Measurements from ENCODE around the gene USP54.

The USP54 gene

GRCh38 chr10:73589563-73590126, 1.5 kb downstream of the USP54 start:
- Histone ChIP-seq H3K4me3 (ENCODE audit: low read length) (no peak overlapping the region), H3K9me3 (ENCODE audit: control insufficient read depth, insufficient read depth, low read length) (no peaks in the 10 kb centered on the region), H3K79me2 (ENCODE audit: control insufficient read depth, low read length) (no peaks in the 10 kb centered on the region), H3F3A (ENCODE audit: control insufficient read depth, insufficient read depth) (no peaks in the 10 kb centered on the region), H3K27me3 (ENCODE audit: control insufficient read depth, low read length) (no peaks in the 10 kb centered on the region), H3K4me1 (ENCODE audit: control insufficient read depth, low read length) (peaks cover 14% of the 10 kb centered on the region), H4K20me1 (ENCODE audit: control insufficient read depth, insufficient read depth, low read depth, low read length) (no peaks in the 10 kb centered on the region), H3K9me2 (replicated peaks; ENCODE audit: control insufficient read depth, low read length) (no peaks in the 10 kb centered on the region), H3K27ac (ENCODE audit: low read depth, low read length) (no peak overlapping the region), H3K4me2 (ENCODE audit: low read length) (no peak overlapping the region), H3K36me3 (ENCODE audit: control insufficient read depth, low read length) (no peaks in the 10 kb centered on the region)
- TF ChIP-seq CTCF (IDR thresholded peaks at IDR 0.05; ENCODE audit: low read depth, low read length, poor library complexity, severe bottlenecking): no peak
- no peak for TF ChIP-seq EZH2phosphoT487 (IDR thresholded peaks at IDR 0.05; ENCODE audit: borderline replicate concordance, low read length)

DNA sequence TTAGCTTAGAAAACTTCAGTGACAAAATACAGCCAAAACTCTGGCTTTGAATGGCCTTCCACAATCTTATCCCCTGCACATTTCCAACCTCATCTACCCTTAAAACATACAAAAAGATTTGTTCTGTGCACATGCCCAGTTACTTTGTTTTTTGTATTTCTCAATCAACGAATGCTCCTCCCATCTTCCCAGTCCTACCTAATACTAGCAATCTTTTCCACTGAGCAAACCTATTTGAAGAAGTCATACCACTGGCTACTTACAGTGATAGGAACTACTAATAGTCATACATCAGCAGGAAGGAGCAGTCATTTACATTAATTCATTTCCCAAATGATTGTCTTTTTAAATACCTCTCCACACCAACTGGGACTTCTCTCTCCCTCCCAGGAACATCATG, 2.5 kb downstream of the USP54 start:
- Histone ChIP-seq H4K20me1 (ENCODE audit: control insufficient read depth, insufficient read depth, low read depth, low read length) (no peaks in the 10 kb centered on the region), H3K4me3 (ENCODE audit: low read length) (no peak overlapping the region), H3K79me2 (ENCODE audit: control insufficient read depth, low read length) (no peaks in the 10 kb centered on the region), H3K4me1 (ENCODE audit: control insufficient read depth, low read length) (peaks cover 14% of the 10 kb centered on the region), H3K27ac (ENCODE audit: low read depth, low read length) (no peak overlapping the region), H3K9me3 (ENCODE audit: control insufficient read depth, insufficient read depth, low read length) (no peaks in the 10 kb centered on the region), H3K36me3 (ENCODE audit: control insufficient read depth, low read length) (no peaks in the 10 kb centered on the region), H3K27me3 (ENCODE audit: control insufficient read depth, low read length) (no peaks in the 10 kb centered on the region), H3F3A (ENCODE audit: control insufficient read depth, insufficient read depth) (no peaks in the 10 kb centered on the region), H3K9me2 (replicated peaks; ENCODE audit: control insufficient read depth, low read length) (no peaks in the 10 kb centered on the region), H3K4me2 (ENCODE audit: low read length) (no peak overlapping the region)
- no peak for TF ChIP-seq EZH2phosphoT487 (IDR thresholded peaks at IDR 0.05; ENCODE audit: borderline replicate concordance, low read length)
- TF ChIP-seq CTCF (IDR thresholded peaks at IDR 0.05; ENCODE audit: low read depth, low read length, poor library complexity, severe bottlenecking): no peak

GRCh38 chr10:73586583-73586984, 4.6 kb downstream of the USP54 start:
- H3K4me2 ChIP-seq (ENCODE audit: low read length): no peak overlapping the region
- TF ChIP-seq CTCF (IDR thresholded peaks at IDR 0.05; ENCODE audit: low read depth, low read length, poor library complexity, severe bottlenecking) (no peak), EZH2phosphoT487 (IDR thresholded peaks at IDR 0.05; ENCODE audit: borderline replicate concordance, low read length) (no peak)
- no peaks in the 10 kb centered on the region for H3K79me2 ChIP-seq (ENCODE audit: control insufficient read depth, low read length)
- no peak overlapping the region for H3K4me3 ChIP-seq (ENCODE audit: low read length)
- H3K9me3 ChIP-seq (ENCODE audit: control insufficient read depth, insufficient read depth, low read length): no peaks in the 10 kb centered on the region
- H3K9me2 ChIP-seq (replicated peaks; ENCODE audit: control insufficient read depth, low read length): no peaks in the 10 kb centered on the region
- H3K36me3 ChIP-seq (ENCODE audit: control insufficient read depth, low read length): no peaks in the 10 kb centered on the region
- H3F3A ChIP-seq (ENCODE audit: control insufficient read depth, insufficient read depth): no peaks in the 10 kb centered on the region
- H3K4me1 ChIP-seq (ENCODE audit: control insufficient read depth, low read length): peaks cover 6% of the 10 kb centered on the region
- H3K27me3 ChIP-seq (ENCODE audit: control insufficient read depth, low read length): no peaks in the 10 kb centered on the region
- no peaks in the 10 kb centered on the region for H4K20me1 ChIP-seq (ENCODE audit: control insufficient read depth, insufficient read depth, low read depth, low read length)
- no peak overlapping the region for H3K27ac ChIP-seq (ENCODE audit: low read depth, low read length)

Data from DOHH2 (cell line).